ENCODE data around the gene PTPN4. TPM values are rescaled to one million over a fixed set of nuclear protein-coding genes. Genes with fewer than 3 reads are reported as not detected.

The PTPN4 gene
- total and polyA plus RNA-seq, 2 donors from 2014 or later, result 7.4 to 46.4 TPM

- H3K36me3 ChIP-seq (ENCODE audit: control insufficient read depth in 2 of 3, insufficient read depth in 3 of 3, low read length in 3 of 3), result no peaks in the 10 kb centered on the region
- intact Hi-C loops (cut with DNase I), result no loop called here
- FAIRE-seq, result no peak
These were observed 36.5 kb upstream of the PTPN4 start for GRCh38 chr2:119723186-119723585.

GRCh38 chr2:119723784-119724467, 35.8 kb upstream of the PTPN4 start:
- Histone ChIP-seq H3K9ac (ENCODE audit: low read length in 3 of 3) (peak overlapping the region in 1 of 3 donors; percentile 43), H3K36me3 (ENCODE audit: control insufficient read depth in 2 of 3, insufficient read depth in 3 of 3, low read length in 3 of 3) (no peaks in the 10 kb centered on the region), H3K4me1 (ENCODE audit: control insufficient read depth in 2 of 3, insufficient read depth in 2 of 3, low read depth in 1 of 3, low read length in 3 of 3) (peaks cover 0 to 28% (median 3%) of the 10 kb centered on the region in 3 donors), H3K27me3 (ENCODE audit: control insufficient read depth, insufficient read depth, low read length) (no peaks in the 10 kb centered on the region), H3K4me3 (ENCODE audit: low read length in 3 of 3) (no peak overlapping the region), H3K9me3 (ENCODE audit: control insufficient read depth in 2 of 3, insufficient read depth in 1 of 3, low read length in 3 of 3) (no peaks in the 10 kb centered on the region), H3K27ac (ENCODE audit: low read depth in 2 of 2, low read length in 2 of 2) (peak overlapping the region; percentile 32 to 82)
- FAIRE-seq (peak; percentile 72), DNase-seq (peak in 1 of 5 donors; percentile 19)
- intact Hi-C loops (cut with DNase I), result no loop called here
- TF ChIP-seq CTCF (IDR thresholded peaks at IDR 0.05; ENCODE audit: borderline replicate concordance, extremely low read depth, insufficient read depth), result no peak

More at GRCh38 chr2:119723186-119723585, 36.5 kb upstream of the PTPN4 start:
- H3K27me3 ChIP-seq (ENCODE audit: control insufficient read depth, insufficient read depth, low read length), result no peaks in the 10 kb centered on the region
- no peak for DNase-seq
- H3K4me3 ChIP-seq (ENCODE audit: low read length in 3 of 3), result no peak overlapping the region
- H3K27ac ChIP-seq (ENCODE audit: low read depth in 2 of 2, low read length in 2 of 2), result peak overlapping the region; percentile 32 to 82
- no peaks in the 10 kb centered on the region for H3K9me3 ChIP-seq (ENCODE audit: control insufficient read depth in 2 of 3, insufficient read depth in 1 of 3, low read length in 3 of 3)
- peaks cover 0 to 34% (median 3%) of the 10 kb centered on the region in 3 donors for H3K4me1 ChIP-seq (ENCODE audit: control insufficient read depth in 2 of 3, insufficient read depth in 2 of 3, low read depth in 1 of 3, low read length in 3 of 3)
- no peak for TF ChIP-seq CTCF (IDR thresholded peaks at IDR 0.05; ENCODE audit: borderline replicate concordance, extremely low read depth, insufficient read depth)
- no peak overlapping the region for H3K9ac ChIP-seq (ENCODE audit: low read length in 3 of 3)

- H3K27ac ChIP-seq (ENCODE audit: low read depth in 2 of 2, low read length in 2 of 2), result peak overlapping the region in 1 of 2 donors; percentile 1
- no peaks in the 10 kb centered on the region for H3K27me3 ChIP-seq (ENCODE audit: control insufficient read depth, insufficient read depth, low read length)
- H3K36me3 ChIP-seq (ENCODE audit: control insufficient read depth in 2 of 3, insufficient read depth in 3 of 3, low read length in 3 of 3), result no peaks in the 10 kb centered on the region
- H3K4me3 ChIP-seq (ENCODE audit: low read length in 3 of 3), result no peak overlapping the region
- peaks cover 0 to 28% (median 3%) of the 10 kb centered on the region in 3 donors for H3K4me1 ChIP-seq (ENCODE audit: control insufficient read depth in 2 of 3, insufficient read depth in 2 of 3, low read depth in 1 of 3, low read length in 3 of 3)
- DNase-seq (no peak), FAIRE-seq (no peak)
- no peak overlapping the region for H3K9ac ChIP-seq (ENCODE audit: low read length in 3 of 3)
- TF ChIP-seq CTCF (IDR thresholded peaks at IDR 0.05; ENCODE audit: borderline replicate concordance, extremely low read depth, insufficient read depth), result no peak
- intact Hi-C loops (cut with DNase I), result no loop called here
- H3K9me3 ChIP-seq (ENCODE audit: control insufficient read depth in 2 of 3, insufficient read depth in 1 of 3, low read length in 3 of 3), result no peaks in the 10 kb centered on the region
These were observed 34.9 kb upstream of the PTPN4 start for GRCh38 chr2:119724656-119725485.

Data from kidney (tissue), 14 donors.